C4-2B (cell line): Measurements from ENCODE around the gene ZSWIM5.
A peak's percentile ranks its signal among the peaks of the same experiment; 100 is the strongest.
"Not testable (repeated sequence)": the region's sequence is repeated elsewhere in the genome, so short reads cannot be mapped to it uniquely, and the experiment has no call there.

Source experiments
- H3K27ac ChIP-seq: fragments of 450-650 bp; 2 replicates; pipeline ENCODE4 v1.5.1; 2017
- ZFX ChIP-seq: fragments of 450-650 bp; IDR thresholded peaks from 2 replicates; pipeline ENCODE4 v1.6.1; 2017
- TF ChIP-seq, protein P1 (sequence below): fragments of 450-650 bp; conservative IDR thresholded peaks from 2 replicates; pipeline ENCODE4 v1.5.1; 2017; ENCODE audit warnings: mild to moderate bottlenecking

ZSWIM5 gene

DNA sequence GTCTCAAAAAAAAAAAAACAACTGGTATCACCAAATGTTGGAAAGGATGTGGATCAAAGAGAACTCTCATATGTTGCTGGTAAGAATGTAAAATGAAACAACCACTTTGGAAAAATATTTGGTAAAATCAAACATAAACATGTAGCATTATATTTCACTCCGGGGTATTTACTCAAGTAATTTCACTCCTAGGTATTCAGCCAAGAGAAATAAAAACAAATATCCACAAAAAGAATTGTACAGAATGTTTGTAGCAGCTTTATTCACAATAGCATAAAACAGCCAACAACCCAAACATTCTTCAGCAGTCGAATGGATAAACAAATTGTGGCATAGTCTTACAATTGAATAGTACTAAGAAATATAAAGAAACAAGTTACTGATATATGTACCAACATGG lies 32.4 kb upstream of the ZSWIM5 start:
- TF ChIP-seq, protein P1, sequence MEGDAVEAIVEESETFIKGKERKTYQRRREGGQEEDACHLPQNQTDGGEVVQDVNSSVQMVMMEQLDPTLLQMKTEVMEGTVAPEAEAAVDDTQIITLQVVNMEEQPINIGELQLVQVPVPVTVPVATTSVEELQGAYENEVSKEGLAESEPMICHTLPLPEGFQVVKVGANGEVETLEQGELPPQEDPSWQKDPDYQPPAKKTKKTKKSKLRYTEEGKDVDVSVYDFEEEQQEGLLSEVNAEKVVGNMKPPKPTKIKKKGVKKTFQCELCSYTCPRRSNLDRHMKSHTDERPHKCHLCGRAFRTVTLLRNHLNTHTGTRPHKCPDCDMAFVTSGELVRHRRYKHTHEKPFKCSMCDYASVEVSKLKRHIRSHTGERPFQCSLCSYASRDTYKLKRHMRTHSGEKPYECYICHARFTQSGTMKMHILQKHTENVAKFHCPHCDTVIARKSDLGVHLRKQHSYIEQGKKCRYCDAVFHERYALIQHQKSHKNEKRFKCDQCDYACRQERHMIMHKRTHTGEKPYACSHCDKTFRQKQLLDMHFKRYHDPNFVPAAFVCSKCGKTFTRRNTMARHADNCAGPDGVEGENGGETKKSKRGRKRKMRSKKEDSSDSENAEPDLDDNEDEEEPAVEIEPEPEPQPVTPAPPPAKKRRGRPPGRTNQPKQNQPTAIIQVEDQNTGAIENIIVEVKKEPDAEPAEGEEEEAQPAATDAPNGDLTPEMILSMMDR, result no peak
- no peak for TF ChIP-seq ZFX

DNA sequence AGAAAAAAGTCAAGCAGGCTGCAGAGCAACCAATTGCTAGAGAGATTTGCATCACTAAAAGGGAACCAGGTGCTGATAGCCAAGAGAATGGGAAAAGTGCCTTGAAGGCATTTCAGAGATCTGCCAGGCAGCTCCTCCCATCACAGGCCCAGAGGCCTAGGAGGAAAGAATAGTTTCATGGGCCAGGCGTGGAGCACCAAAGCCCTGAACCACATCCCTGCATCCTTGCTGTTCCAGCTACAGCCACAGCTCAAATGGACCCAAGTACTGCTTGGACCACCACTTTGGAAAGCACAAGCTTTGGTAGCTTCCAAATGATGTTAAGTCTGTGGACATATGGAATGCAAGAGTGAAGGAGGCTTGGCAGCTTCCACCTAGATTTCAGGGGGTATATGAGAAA lies 29.7 kb upstream of the ZSWIM5 start:
- no peak overlapping the region for H3K27ac ChIP-seq
- no peak for TF ChIP-seq ZFX
- TF ChIP-seq, protein P1, result no peak

More for the DNA sequence above, 32.4 kb upstream of the ZSWIM5 start:
- H3K27ac ChIP-seq, result no peak overlapping the region

DNA sequence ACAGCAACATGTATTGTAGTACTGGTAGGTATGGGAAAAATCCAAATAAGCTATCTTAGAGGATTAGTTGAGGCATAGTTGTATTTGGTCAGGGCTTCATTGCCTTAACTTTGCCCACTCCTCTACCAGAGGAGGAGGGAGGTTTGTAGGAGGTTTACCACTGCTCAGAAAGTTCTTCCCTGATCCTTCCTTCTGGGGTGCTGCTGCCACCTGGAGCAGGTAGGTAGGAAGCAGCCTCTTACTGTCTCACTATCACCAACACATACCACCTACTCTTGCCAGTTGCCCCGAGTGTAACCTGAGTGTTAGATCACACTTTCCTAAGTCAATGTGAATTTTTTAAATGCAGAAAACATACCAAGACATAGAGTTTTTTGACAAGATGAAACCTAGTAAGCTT lies 24.1 kb upstream of the ZSWIM5 start:
- TF ChIP-seq ZFX, result no peak
- TF ChIP-seq, protein P1, result peak; percentile 41
- H3K27ac ChIP-seq, result no peak overlapping the region

DNA sequence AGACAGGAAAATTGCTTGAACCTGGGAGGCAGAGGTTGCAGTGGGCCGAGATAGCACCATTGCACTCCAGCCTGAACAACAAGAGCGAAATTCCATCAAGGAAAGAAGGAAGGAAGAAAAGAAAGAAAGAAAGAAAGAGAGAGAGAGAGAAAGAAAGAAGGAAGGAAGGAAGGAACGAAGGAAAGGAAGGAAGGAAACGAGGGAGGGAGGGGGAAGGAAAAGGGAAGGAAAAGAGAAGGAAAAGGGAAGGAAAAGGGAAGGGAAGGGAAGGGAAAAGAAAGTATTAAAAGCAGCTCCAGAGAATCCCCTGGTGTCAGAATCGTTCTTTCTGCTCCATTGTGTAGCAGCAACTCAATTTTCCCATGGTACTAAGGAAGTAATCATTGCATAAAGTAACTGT lies 19.2 kb upstream of the ZSWIM5 start:
- no peak for TF ChIP-seq ZFX
- TF ChIP-seq, protein P1, result no peak
- H3K27ac ChIP-seq, result no peak overlapping the region

DNA sequence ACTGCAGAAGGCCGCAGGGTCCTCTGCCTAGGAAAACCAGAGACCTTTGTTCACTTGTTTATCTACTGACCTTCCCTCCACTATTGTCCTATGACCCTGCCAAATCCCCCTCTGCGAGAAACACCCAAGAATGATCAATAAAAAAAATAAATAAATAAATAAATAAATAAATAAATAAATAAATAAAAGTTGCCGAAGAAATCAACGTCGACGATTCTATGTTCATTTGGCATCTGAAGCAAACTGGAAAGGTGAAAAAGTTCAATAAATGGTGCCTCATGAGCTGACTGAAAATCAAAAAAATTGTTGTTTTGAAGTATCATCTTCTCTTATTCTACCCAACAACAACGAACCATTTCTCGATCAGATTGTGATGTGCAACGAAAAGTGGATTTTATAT lies 17.3 kb upstream of the ZSWIM5 start:
- H3K27ac ChIP-seq, result not testable (repeated sequence)

DNA sequence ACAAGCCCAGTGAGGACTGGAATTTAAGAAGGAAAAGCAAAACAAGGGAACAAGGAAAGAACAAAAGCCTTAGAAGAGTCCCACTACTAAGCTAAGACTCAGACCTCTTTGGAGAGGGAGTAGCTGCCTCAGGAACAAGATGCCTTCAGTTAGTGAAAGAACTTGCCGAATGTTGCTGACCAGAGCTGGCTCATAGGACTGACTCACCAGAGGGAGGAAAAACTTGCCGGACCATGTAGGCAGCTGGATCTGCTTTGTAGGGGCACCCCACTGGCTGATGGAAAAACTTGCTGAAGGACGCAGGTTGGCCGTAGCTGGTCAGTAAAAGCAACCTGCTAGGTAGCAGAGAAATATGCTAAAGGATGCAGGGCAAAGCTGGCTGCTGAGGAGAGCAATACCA lies 15.3 kb upstream of the ZSWIM5 start:
- TF ChIP-seq, protein P1, result no peak
- TF ChIP-seq ZFX, result no peak

DNA sequence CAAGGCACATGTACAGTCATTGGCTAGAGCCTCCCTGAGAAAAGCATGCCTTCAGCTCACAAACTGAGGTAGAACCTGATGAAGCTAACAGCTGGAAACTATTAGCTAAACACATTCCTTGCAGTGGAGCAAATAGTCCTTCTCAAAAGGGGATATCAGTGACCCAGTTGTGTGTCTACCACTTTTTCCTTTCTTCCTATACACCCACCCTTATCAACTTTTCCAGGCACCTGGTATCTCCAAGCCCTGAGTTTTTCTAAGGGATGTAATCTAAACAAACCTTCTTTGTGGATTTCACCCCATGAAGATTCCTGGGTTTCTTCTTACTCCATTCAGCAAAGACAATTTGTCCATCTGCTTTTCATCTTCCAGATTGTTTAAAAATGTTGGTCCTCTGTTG lies 10.5 kb upstream of the ZSWIM5 start:
- no peak for TF ChIP-seq ZFX
- TF ChIP-seq, protein P1, result no peak
- no peak overlapping the region for H3K27ac ChIP-seq

More for the DNA sequence above, 15.3 kb upstream of the ZSWIM5 start:
- no peak overlapping the region for H3K27ac ChIP-seq

DNA sequence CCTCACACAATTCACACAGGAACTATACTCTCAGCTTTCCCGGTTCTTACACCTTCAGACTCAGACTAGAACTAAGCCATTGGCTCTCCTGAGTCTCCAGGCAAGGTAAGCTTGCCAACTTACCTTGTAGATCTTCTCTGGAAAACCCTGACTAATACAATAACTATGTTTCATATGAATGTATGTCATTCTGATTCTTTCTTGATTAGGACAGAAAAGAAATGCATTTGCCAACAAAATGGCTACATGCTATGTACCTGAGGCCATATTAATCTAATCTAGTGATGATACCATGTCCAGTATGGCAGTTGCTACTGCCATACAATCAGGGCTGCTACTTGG lies 9.8 kb upstream of the ZSWIM5 start:
- TF ChIP-seq, protein P1, result no peak
- no peak for TF ChIP-seq ZFX
- H3K27ac ChIP-seq, result no peak overlapping the region
